ENCODE data around the gene WDR48.

The WDR48 gene

DNA sequence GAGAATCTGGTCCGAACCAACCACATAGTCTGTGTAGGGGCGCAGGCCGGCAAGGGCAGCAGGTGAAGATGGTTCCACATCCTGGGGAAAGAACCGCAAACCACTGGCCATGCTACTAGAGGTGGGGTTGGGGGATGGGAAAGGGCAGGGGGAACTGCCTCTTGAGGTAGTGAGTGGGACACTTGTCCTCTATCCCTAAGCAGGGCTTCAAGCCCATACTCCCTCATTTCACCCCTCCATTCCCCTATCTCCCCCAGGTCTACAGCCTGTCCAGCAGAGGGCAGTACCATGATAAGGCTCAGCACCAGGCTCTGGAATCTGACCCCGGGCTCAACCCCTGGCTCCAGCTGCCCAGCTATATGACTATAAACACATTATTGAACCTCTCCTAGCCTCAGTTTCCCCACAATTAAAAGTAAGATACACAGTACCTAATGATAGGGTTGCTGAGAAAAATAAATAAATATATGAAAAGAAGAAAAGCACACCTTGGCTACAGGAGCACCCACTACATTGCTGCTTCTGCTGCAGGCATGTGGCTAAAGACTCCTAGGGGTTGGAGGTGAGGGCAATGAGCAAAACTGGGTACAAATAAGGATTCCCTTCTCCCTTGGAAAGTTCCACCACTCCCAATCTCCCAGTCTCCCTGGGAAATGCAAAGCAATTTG, 49.3 kb downstream of the WDR48 start:
- DNase-seq (ENCODE audit: low read depth, low spot score): no peak

GRCh38 chr3:39102504-39103323, 50.9 kb downstream of the WDR48 start:
- no peak for DNase-seq (ENCODE audit: low read depth, low spot score)

DNA sequence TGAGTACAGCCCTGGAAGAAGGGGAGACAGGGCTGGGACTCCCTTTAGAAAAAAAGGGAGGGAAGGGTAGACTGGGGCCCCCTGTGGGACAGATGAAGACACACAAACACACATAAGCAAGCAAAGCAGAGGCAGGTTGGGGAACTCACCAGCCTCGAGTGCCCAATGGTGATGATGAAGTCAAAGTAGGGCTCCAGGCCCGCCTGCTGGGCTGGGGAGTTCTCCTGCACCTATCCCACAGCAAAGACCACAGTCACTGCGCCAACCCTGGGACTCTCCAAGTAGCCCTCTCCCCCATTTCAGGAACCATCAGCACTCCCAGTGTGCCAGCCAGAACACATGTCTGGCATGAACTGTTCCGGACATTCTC, 51.5 kb downstream of the WDR48 start:
- no peak for DNase-seq (ENCODE audit: low read depth, low spot score)

- DNase-seq (ENCODE audit: low read depth, low spot score): no peak
These were observed 52.2 kb downstream of the WDR48 start for GRCh38 chr3:39103791-39104552.

GRCh38 chr3:39104961-39105686, 53.3 kb downstream of the WDR48 start:
- no peak for DNase-seq (ENCODE audit: low read depth, low spot score)

DNA sequence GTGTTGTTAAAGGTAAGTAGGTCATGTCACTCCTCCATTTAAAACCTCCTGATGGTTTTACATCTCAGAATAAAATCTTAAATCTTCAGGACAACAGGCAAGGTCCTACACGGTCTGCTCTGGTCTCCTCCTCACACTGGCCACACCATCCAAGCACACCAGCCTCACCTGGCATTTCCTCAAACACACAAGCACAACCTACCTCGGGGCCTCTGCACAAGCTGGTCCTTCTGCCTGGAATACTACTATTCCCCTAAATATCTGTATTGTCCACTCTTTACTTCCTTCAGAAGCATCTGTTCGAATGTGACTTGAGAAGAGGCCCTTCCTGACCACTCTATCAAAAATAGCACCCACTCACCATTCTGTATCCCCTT, 53.9 kb downstream of the WDR48 start:
- no peak for DNase-seq (ENCODE audit: low read depth, low spot score)

GRCh38 chr3:39106281-39106811, 54.5 kb downstream of the WDR48 start:
- DNase-seq (ENCODE audit: low read depth, low spot score): no peak

DNA sequence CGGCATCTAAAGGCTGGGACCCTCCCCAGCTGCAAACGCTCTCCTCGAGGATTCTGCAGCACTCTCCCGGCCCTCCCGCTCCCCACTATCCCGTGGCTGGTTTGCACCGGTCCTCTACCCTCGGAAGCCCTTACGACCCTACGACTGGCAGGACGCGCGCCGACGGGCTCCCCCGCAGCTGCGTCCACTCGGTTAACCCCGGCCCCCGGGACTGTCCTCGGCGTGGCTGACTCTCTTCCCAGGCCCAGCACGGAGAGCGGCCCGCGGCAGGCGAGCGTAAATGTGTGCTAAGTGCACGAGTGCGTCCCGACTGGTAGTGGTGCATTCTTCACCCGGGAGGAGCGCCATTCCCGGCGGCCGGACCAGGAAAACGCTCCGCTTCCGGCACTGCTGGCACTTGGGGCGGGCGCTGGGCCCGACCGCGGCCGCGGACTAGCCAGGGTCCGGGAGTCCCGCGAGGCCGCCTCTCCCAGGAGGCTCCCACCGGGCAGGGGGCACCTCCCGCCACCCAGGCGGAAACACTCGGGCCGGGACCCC, 55.1 kb downstream of the WDR48 start:
- DNase-seq (ENCODE audit: low read depth, low spot score): no peak

DNA sequence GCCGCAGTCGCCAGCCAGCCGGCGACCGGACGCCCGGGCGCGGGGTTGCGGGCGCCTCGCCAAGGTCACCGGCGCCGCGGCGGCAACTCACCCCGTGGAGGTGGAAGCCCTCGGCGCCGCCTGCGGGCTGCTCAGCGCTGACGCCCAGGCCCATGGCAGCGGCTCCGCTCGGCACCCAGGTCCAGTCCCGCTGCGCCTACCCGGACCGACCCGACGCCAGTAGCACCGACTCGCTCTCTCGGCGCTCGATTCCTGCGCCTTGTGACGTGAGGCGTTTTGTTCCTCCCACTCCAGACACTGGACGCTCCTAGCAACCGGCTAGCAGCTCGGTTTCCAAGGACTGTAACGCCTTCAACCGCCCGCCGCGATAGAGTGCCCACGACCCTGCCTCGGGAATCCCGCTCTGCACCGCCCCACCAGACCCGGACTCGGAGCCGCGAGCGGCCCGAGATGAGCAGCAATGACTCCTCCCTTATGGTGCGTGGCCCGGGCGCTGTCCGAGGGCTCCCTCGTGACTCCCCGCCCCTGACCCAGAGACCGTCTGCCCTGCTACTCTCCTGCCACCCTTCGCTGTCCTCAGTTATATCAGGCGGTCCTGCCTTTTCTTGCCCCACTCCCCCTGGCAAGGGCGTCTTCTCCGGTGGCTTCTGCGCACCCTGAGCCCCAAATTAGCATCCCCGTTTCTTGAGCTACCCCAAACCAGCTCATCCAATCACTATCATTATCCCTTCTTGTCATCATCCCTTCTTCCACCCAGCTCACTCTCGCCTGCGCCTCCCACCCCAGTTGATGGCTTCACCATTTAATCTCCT, 55.8 kb downstream of the WDR48 start, which contains the start of the genes GORASP1 and TTC21A:
Gene GORASP1, minus strand, starts transcription at position 240 of the 812 bp plus-strand sequence. Its CDS starts 86 bp downstream, at position 154.
Gene TTC21A, plus strand, starts transcription at position 293 of the 812 bp plus-strand sequence. Its CDS starts 158 bp downstream, at position 451.
- peak; percentile 54 for DNase-seq (ENCODE audit: low read depth, low spot score)

DNA sequence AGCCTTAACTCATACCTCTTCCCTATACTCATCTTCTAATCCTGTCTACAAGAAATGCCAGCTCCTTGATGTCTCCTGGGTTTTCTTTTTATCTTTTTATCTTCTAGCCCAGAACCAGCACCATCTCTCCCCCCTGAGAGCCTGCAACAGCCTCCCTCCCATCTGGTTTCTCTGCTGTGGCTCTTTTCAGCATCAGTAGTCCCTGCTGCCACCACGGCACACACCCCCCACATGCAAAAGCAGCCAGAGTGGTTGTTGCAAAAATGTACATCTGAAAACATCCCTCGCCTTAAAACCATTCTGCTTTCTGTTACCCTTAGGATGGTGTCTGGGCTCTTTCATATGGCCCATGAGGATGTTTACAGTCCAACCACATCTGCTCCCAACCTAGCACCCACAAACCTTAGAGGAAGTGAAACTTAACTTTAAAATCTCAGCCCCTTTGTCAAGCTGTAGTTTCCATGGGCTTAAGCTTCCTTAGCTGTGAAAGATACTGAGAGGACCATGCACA, 56.4 kb downstream of the WDR48 start:
- no peak for DNase-seq (ENCODE audit: low read depth, low spot score)

- no peak for DNase-seq (ENCODE audit: low read depth, low spot score)
These were observed 57.3 kb downstream of the WDR48 start for GRCh38 chr3:39109086-39109485.

DNA sequence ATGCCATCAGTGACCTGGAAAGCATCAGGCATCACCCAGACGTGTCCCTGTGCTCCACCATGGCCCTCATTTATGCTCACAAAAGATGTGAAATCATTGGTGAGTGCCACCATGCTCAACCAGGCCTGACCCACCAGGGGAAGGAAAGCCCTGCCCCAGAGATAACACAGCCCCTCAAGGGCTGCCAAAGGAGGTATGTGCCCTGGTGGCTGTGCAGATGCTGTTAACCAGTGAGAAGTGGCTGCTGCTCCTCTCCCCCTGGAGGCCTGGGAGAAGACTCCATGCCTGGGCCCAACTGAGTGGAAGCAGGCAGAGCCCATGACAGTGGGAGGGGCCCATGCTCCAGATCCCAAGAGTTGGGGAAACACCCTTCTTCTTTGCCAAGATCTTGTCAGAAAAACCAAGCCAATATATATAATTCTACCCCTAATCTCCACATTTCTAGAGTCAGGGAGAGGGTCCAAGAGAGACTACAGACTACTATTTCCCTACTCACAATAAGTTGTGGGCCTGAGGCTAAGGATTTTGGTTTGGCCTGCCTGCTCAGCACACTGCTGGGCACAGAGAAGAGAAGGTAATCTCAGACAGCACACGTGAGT, 58.3 kb downstream of the WDR48 start:
- DNase-seq (ENCODE audit: low read depth, low spot score): no peak

GRCh38 chr3:39112113-39112512, 60.3 kb downstream of the WDR48 start:
- no peak for DNase-seq (ENCODE audit: low read depth, low spot score)

DNA sequence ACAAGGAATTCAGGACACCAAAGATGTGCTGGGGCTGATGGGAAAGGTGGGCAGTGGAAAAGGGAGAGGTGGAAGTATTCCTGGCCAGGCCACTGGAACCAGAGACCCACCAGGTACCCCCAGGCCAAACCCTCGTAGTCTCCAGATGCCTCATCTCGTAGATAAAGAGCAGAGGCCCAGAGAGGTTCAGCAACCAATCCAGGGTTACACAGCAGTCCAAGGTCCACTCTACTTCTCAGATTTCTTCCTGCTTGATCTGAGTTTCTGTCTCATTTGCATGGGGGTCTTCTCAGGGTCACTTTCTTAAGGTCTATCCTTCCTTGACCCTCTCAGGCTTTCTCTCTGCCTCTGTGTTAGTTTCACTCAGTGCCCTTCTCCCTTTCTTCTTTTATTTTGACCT, 60.7 kb downstream of the WDR48 start:
- no peak for DNase-seq (ENCODE audit: low read depth, low spot score)

DNA sequence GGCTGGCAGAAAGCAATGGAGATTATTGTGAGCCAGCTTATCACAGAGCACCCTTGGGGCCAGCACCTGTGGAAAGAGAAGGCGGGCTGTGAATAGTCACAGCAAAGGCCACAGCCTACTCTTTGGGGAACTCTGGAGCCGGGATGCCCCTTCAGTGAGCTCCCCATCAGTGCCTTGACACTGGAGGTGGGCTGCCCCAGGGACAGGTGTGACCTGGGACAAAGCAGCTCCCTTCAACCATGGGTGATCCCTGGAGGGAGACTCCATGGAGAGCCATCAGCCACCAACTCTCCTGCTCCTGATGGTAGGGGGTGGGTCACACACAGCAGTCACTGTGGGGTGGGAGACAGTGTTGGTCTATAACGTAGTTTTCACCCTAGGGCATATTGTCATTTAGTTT, 61.5 kb downstream of the WDR48 start:
- DNase-seq (ENCODE audit: low read depth, low spot score): no peak

DNA sequence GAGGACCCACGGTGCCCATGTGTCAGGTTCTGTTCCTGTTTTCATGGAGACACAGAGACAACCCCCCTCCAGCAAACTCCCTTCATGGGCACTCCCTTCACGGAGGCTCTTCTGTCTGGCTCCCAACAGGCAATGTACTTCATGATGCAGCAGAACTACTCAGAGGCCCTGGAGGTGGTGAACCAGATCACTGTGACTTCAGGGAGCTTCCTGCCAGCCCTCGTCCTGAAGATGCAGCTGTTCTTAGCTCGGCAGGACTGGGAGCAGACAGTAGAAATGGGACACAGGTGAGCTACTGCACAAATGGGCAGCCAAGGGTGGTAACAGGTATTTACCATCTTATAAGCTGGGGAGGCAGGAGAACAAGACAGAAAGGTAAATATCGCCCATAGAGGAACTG, 62.6 kb downstream of the WDR48 start:
- DNase-seq (ENCODE audit: low read depth, low spot score): no peak

GRCh38 chr3:39115870-39116269, 64.1 kb downstream of the WDR48 start:
- DNase-seq (ENCODE audit: low read depth, low spot score): no peak

DNA sequence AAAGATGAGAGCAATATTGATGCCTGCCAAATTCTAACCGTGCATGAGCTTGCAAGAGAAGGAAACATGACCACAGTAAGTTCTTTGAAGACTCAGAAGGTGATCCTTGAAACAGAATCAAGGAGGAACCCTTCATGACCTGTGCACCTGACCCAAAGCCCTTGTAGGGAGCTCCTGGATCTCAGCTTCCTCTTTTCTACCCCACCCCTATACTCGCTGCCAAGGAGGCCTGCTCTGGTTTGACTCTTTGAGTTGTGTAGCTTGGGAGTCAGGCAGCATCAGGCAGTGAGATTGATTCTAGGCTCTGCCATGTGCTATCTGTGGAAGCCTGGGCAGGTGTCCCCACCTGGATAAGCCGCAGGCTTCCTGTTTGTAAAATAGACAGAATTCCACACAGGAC, 66.3 kb downstream of the WDR48 start:
- no peak for DNase-seq (ENCODE audit: low read depth, low spot score)

- no peak for DNase-seq (ENCODE audit: low read depth, low spot score)
These were observed 67.3 kb downstream of the WDR48 start for GRCh38 chr3:39118931-39119660.

Data from brain pericyte (primary cell).